GM23338 (cell line): ENCODE measurements around the gene CWC15. TPM values are rescaled to one million over a fixed set of nuclear protein-coding genes. Genes with fewer than 3 reads are reported as not detected.

Experiments used
- ATAC-seq: fragments of 200-7000 bp; cut with Tn5 transposase; 3 replicates; pipeline ENCODE4 v1.9.1; 2020
- DNase-seq: peaks from one replicate; pipeline ENCODE4 v3.0.0-alpha.2; 2015; ENCODE audit warnings: low spot score
- H2AFZ ChIP-seq: fragments of 200-600 bp; sonication (generic); 2 replicates; pipeline ENCODE4 v1.8.0; 2016; ENCODE audit warnings: antibody characterized with exemption, mild to moderate bottlenecking, moderate library complexity
- H3F3A ChIP-seq: fragments of 200-600 bp; sonication (generic); replicated peaks from 2 replicates; pipeline ENCODE4 v1.8.0; 2017; ENCODE audit warnings: antibody characterized with exemption, mixed run types, low read depth
- H3K27ac ChIP-seq: fragments of 200-600 bp; sonication (generic); 2 replicates; pipeline ENCODE4 v1.6.1; 2016; ENCODE audit warnings: low read depth
- H3K27me3 ChIP-seq: fragments of 200-600 bp; sonication (generic); 2 replicates; pipeline ENCODE4 v1.8.0; 2016; ENCODE audit warnings: mild to moderate bottlenecking, mixed run types, moderate library complexity; ENCODE audit not compliant: insufficient read depth
- H3K36me3 ChIP-seq: fragments of 200-600 bp; sonication (generic); 2 replicates; pipeline ENCODE4 v1.8.0; 2016; ENCODE audit warnings: mild to moderate bottlenecking; ENCODE audit not compliant: insufficient read depth
- H3K4me1 ChIP-seq: fragments of 200-600 bp; sonication (generic); 2 replicates; pipeline ENCODE4 v1.8.0; 2016; ENCODE audit warnings: mild to moderate bottlenecking, moderate library complexity; ENCODE audit not compliant: insufficient read depth
- H3K4me2 ChIP-seq: fragments of 200-600 bp; sonication (generic); 2 replicates; pipeline ENCODE4 v1.7.1; 2017; ENCODE audit warnings: mixed run types
- H3K4me3 ChIP-seq: fragments of 200-600 bp; sonication (generic); 2 replicates; pipeline ENCODE4 v1.6.1; 2016; ENCODE audit warnings: mixed run types
- H3K79me2 ChIP-seq: fragments of 200-600 bp; sonication (generic); replicated peaks from 2 replicates; pipeline ENCODE4 v1.8.0; 2017; ENCODE audit warnings: mild to moderate bottlenecking; ENCODE audit not compliant: insufficient read depth
- H3K9me2 ChIP-seq: fragments of 200-600 bp; sonication (generic); 2 replicates; pipeline ENCODE4 v1.8.0; 2017; ENCODE audit not compliant: insufficient read depth
- H4K20me1 ChIP-seq: fragments of 200-600 bp; sonication (generic); replicated peaks from 2 replicates; pipeline ENCODE4 v1.8.0; 2017; ENCODE audit warnings: mild to moderate bottlenecking; ENCODE audit not compliant: insufficient read depth
- H3K27ac Mint-ChIP-seq: 2 replicates; pipeline ENCODE4 v1.8.0; 2020; ENCODE audit warnings: inconsistent platforms, mild to moderate bottlenecking, moderate library complexity, mixed read lengths
- H3K27me3 Mint-ChIP-seq: 3 replicates; pipeline ENCODE4 v1.8.0; 2022; ENCODE audit warnings: low read depth, mild to moderate bottlenecking, moderate library complexity, mixed read lengths, inconsistent platforms; ENCODE audit not compliant: insufficient read depth, poor library complexity
- H3K36me3 Mint-ChIP-seq: 3 replicates; pipeline ENCODE4 v1.8.0; 2021; ENCODE audit warnings: low read depth, mild to moderate bottlenecking, inconsistent platforms, moderate library complexity, mixed read lengths
- H3K4me1 Mint-ChIP-seq: 3 replicates; pipeline ENCODE4 v1.8.0; 2020; ENCODE audit warnings: mild to moderate bottlenecking, inconsistent platforms, mixed read lengths
- H3K4me3 Mint-ChIP-seq: 3 replicates; pipeline ENCODE4 v1.8.0; 2021; ENCODE audit warnings: moderate library complexity, mild to moderate bottlenecking, inconsistent platforms, mixed read lengths
- H3K9me3 Mint-ChIP-seq: 3 replicates; pipeline ENCODE4 v1.8.0; 2020; ENCODE audit warnings: moderate library complexity, mild to moderate bottlenecking, inconsistent platforms, mixed read lengths
- EZH2 ChIP-seq: fragments of 200-600 bp; sonication (generic); IDR thresholded peaks from one replicate; pipeline ENCODE4 v1.8.0; 2017; ENCODE audit warnings: antibody characterized with exemption, mild to moderate bottlenecking, low read depth; ENCODE audit not compliant: unreplicated experiment
- JUNB ChIP-seq: IDR thresholded peaks from one replicate; pipeline ENCODE4 v1.6.1; 2016; ENCODE audit warnings: antibody characterized with exemption; ENCODE audit not compliant: unreplicated experiment
- POLR2AphosphoS5 ChIP-seq: IDR thresholded peaks from 2 replicates; pipeline ENCODE4 v1.6.1; 2016; ENCODE audit warnings: antibody characterized with exemption, low read depth
- STAT1 ChIP-seq: IDR thresholded peaks from one replicate; pipeline ENCODE4 v1.6.1; 2016; ENCODE audit warnings: antibody characterized with exemption; ENCODE audit not compliant: unreplicated experiment
- ZNF114 ChIP-seq: fragments of 250-450 bp; sonication (Bioruptor Pico); IDR thresholded peaks from 2 replicates; pipeline ENCODE4 v1.5.0; 2020; ENCODE audit warnings: mild to moderate bottlenecking, moderate library complexity
- polyA plus RNA-seq: library from polyadenylated mRNA; unstranded; fragments of >200 nt; fragmentation: Nextera tagmentation; extraction: Ambion mirVana; gene quantifications from 2 replicates; pipeline ENCODE4 v1.2.1, GENCODE V29; 2016
- total RNA-seq: library from RNA; depleted of rRNA; stranded (reverse); fragments of >200 nt; shearing (Covaris generic); gene quantifications from 2 replicates; pipeline ENCODE4 v1.2.3, GENCODE V29; 2014
- TF ChIP-seq, protein P1 (sequence below): fragments of 250-450 bp; sonication (Bioruptor Pico); IDR thresholded peaks from 2 replicates; pipeline ENCODE4 v1.5.0; 2020; ENCODE audit warnings: mild to moderate bottlenecking, moderate library complexity
- TF ChIP-seq, protein P2 (sequence below): IDR thresholded peaks from one replicate; pipeline ENCODE4 v1.6.1; 2018; ENCODE audit warnings: antibody characterized with exemption; ENCODE audit not compliant: unreplicated experiment

CWC15 gene
- total and polyA plus RNA-seq, 2 experiments from 2014 or later = 31.9 to 168 TPM

DNA sequence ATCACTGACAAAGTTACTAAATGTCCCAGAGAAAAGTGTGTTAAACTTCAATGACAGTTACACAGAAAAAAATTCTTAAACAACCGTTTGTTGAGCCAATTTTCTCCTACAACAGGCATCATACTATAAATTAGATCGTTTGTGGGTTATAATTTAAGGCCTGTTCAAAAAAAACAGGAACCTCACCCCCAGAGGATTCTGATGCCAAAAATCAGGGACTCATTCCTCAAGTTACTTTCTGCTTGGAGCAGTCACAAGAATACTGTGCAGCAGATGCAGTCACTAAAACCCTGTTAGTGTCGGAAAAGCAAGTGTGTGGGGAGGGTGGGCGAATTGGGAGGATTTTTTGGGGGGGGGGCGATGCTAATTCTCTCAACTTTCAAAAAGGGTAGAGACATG lies 657 bp downstream of the CWC15 start:
- no peak overlapping the region for H3K27ac ChIP-seq
- ATAC-seq = no peak
- no peak overlapping the region for H2AFZ ChIP-seq
- no peaks in the 10 kb centered on the region for H3K4me1 ChIP-seq
- Mint-ChIP-seq H3K9me3 (no peaks in the 10 kb centered on the region), H3K4me1 (no peaks in the 10 kb centered on the region), H3K36me3 (peaks cover 37% of the 10 kb centered on the region; the same call in 2 of the 3 replicates), H3K27ac (no peak overlapping the region), H3K27me3 (peaks cover 2% of the 10 kb centered on the region), H3K4me3 (peak overlapping the region; percentile 95)
- TF ChIP-seq POLR2AphosphoS5 (no peak), JUNB (no peak), STAT1 (no peak), EZH2 (no peak), ZNF114 (CRISPR knock-in tag) (no peak)
- TF ChIP-seq, protein P1, sequence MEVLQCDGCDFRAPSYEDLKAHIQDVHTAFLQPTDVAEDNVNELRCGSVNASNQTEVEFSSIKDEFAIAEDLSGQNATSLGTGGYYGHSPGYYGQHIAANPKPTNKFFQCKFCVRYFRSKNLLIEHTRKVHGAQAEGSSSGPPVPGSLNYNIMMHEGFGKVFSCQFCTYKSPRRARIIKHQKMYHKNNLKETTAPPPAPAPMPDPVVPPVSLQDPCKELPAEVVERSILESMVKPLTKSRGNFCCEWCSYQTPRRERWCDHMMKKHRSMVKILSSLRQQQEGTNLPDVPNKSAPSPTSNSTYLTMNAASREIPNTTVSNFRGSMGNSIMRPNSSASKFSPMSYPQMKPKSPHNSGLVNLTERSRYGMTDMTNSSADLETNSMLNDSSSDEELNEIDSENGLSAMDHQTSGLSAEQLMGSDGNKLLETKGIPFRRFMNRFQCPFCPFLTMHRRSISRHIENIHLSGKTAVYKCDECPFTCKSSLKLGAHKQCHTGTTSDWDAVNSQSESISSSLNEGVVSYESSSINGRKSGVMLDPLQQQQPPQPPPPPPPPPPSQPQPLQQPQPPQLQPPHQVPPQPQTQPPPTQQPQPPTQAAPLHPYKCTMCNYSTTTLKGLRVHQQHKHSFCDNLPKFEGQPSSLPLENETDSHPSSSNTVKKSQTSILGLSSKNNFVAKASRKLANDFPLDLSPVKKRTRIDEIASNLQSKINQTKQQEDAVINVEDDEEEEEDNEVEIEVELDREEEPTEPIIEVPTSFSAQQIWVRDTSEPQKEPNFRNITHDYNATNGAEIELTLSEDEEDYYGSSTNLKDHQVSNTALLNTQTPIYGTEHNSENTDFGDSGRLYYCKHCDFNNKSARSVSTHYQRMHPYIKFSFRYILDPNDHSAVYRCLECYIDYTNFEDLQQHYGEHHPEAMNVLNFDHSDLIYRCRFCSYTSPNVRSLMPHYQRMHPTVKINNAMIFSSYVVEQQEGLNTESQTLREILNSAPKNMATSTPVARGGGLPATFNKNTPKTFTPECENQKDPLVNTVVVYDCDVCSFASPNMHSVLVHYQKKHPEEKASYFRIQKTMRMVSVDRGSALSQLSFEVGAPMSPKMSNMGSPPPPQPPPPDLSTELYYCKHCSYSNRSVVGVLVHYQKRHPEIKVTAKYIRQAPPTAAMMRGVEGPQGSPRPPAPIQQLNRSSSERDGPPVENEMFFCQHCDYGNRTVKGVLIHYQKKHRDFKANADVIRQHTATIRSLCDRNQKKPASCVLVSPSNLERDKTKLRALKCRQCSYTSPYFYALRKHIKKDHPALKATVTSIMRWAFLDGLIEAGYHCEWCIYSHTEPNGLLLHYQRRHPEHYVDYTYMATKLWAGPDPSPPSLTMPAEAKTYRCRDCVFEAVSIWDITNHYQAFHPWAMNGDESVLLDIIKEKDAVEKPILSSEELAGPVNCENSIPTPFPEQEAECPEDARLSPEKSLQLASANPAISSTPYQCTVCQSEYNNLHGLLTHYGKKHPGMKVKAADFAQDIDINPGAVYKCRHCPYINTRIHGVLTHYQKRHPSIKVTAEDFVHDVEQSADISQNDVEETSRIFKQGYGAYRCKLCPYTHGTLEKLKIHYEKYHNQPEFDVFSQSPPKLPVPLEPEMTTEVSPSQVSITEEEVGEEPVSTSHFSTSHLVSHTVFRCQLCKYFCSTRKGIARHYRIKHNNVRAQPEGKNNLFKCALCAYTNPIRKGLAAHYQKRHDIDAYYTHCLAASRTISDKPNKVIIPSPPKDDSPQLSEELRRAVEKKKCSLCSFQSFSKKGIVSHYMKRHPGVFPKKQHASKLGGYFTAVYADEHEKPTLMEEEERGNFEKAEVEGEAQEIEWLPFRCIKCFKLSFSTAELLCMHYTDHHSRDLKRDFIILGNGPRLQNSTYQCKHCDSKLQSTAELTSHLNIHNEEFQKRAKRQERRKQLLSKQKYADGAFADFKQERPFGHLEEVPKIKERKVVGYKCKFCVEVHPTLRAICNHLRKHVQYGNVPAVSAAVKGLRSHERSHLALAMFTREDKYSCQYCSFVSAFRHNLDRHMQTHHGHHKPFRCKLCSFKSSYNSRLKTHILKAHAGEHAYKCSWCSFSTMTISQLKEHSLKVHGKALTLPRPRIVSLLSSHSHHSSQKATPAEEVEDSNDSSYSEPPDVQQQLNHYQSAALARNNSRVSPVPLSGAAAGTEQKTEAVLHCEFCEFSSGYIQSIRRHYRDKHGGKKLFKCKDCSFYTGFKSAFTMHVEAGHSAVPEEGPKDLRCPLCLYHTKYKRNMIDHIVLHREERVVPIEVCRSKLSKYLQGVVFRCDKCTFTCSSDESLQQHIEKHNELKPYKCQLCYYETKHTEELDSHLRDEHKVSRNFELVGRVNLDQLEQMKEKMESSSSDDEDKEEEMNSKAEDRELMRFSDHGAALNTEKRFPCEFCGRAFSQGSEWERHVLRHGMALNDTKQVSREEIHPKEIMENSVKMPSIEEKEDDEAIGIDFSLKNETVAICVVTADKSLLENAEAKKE = no peak
- TF ChIP-seq, protein P2, sequence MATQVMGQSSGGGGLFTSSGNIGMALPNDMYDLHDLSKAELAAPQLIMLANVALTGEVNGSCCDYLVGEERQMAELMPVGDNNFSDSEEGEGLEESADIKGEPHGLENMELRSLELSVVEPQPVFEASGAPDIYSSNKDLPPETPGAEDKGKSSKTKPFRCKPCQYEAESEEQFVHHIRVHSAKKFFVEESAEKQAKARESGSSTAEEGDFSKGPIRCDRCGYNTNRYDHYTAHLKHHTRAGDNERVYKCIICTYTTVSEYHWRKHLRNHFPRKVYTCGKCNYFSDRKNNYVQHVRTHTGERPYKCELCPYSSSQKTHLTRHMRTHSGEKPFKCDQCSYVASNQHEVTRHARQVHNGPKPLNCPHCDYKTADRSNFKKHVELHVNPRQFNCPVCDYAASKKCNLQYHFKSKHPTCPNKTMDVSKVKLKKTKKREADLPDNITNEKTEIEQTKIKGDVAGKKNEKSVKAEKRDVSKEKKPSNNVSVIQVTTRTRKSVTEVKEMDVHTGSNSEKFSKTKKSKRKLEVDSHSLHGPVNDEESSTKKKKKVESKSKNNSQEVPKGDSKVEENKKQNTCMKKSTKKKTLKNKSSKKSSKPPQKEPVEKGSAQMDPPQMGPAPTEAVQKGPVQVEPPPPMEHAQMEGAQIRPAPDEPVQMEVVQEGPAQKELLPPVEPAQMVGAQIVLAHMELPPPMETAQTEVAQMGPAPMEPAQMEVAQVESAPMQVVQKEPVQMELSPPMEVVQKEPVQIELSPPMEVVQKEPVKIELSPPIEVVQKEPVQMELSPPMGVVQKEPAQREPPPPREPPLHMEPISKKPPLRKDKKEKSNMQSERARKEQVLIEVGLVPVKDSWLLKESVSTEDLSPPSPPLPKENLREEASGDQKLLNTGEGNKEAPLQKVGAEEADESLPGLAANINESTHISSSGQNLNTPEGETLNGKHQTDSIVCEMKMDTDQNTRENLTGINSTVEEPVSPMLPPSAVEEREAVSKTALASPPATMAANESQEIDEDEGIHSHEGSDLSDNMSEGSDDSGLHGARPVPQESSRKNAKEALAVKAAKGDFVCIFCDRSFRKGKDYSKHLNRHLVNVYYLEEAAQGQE = no peak
- no peak for DNase-seq
- H3K4me3 ChIP-seq = peak overlapping the region; percentile 74
- no peaks in the 10 kb centered on the region; the same call in 1 of the 2 replicates for H3F3A ChIP-seq
- H4K20me1 ChIP-seq = no peaks in the 10 kb centered on the region
- peaks cover 14% of the 10 kb centered on the region for H3K79me2 ChIP-seq
- no peaks in the 10 kb centered on the region for H3K27me3 ChIP-seq
- peak overlapping the region; percentile 79 for H3K4me2 ChIP-seq
- H3K36me3 ChIP-seq = peaks cover 36% of the 10 kb centered on the region
- H3K9me2 ChIP-seq = no peaks in the 10 kb centered on the region
